Naive thymus-derived CD4-positive, alpha-beta T cell (primary cell): ENCODE data around the gene ALOX12B. TPM values are rescaled to one million over a fixed set of nuclear protein-coding genes. Genes with fewer than 3 reads are reported as not detected.

Experiments
- ATAC-seq: fragments of 150-1000 bp; cut with Tn5 transposase; 2 replicates; pipeline ENCODE4 v1.10.0; 2021; ENCODE audit warnings: mild to moderate bottlenecking, moderate library complexity
- CTCF ChIA-PET: fragments of 350-600 bp; sonication (Branson Sonifier 250); formaldehyde crosslinking; loops from one replicate; lab custom pipeline; 2021; ENCODE audit warnings: antibody characterized with exemption; lab: Charles Lee
- POLR2A ChIA-PET: fragments of 350-600 bp; sonication (Branson Sonifier 250); formaldehyde crosslinking; loops from one replicate; lab custom pipeline; 2021; ENCODE audit warnings: antibody characterized with exemption, inconsistent platforms; lab: Charles Lee
- DNase-seq, 9 donors: peaks; one replicate each; pipeline versions ENCODE4 v3.0.0 to v3.0.0-alpha.2; 2020 to 2022; ENCODE audit warnings: mixed read lengths in 1 of 9
- H3K27ac ChIP-seq: one replicate; pipeline ENCODE4 v1.7.0; 2013; ENCODE audit warnings: mild to moderate bottlenecking, low read depth, low read length, moderate library complexity
- H3K27me3 ChIP-seq, 2 donors: one replicate each; pipeline ENCODE4 v1.7.0; 2013; ENCODE audit warnings: low read length in 2 of 2, mild to moderate bottlenecking in 2 of 2, moderate library complexity in 2 of 2; ENCODE audit not compliant: control insufficient read depth in 2 of 2, insufficient read depth in 2 of 2
- H3K36me3 ChIP-seq, 3 experiments: 1 replicate in 2 of 3; 2 replicates in 1 of 3; pipeline ENCODE4 v1.7.0; 2013; ENCODE audit warnings: low read length in 3 of 3, mild to moderate bottlenecking in 3 of 3, moderate library complexity in 1 of 3; ENCODE audit not compliant: insufficient read depth in 3 of 3, control insufficient read depth in 2 of 3
- H3K4me1 ChIP-seq, 2 donors: one replicate each; pipeline ENCODE4 v1.7.0; 2013; ENCODE audit warnings: low read length in 2 of 2, mild to moderate bottlenecking in 2 of 2, moderate library complexity in 1 of 2; ENCODE audit not compliant: control insufficient read depth in 2 of 2, insufficient read depth in 2 of 2
- H3K4me3 ChIP-seq: 2 replicates; pipeline ENCODE4 v1.7.0; 2013; ENCODE audit warnings: mild to moderate bottlenecking, low read length
- H3K9me3 ChIP-seq, 3 experiments: 1 replicate in 2 of 3; 2 replicates in 1 of 3; pipeline ENCODE4 v1.7.0; 2013; ENCODE audit warnings: low read length in 3 of 3; ENCODE audit not compliant: control insufficient read depth in 2 of 3
- H3K27ac Mint-ChIP-seq, 9 donors: one replicate each; pipeline ENCODE4 v1.8.0; 2020 to 2022; ENCODE audit warnings: mixed read lengths in 9 of 9, mild to moderate bottlenecking in 8 of 9, moderate library complexity in 5 of 9, inconsistent platforms in 2 of 9
- H3K27me3 Mint-ChIP-seq, 5 donors: one replicate each; pipeline ENCODE4 v1.8.0; 2021 to 2022; ENCODE audit warnings: mixed read lengths in 5 of 5, mild to moderate bottlenecking in 1 of 5
- H3K36me3 Mint-ChIP-seq, 5 donors: one replicate each; pipeline ENCODE4 v1.8.0; 2020 to 2022; ENCODE audit warnings: mixed read lengths in 5 of 5, mild to moderate bottlenecking in 3 of 5, inconsistent platforms in 1 of 5
- H3K4me1 Mint-ChIP-seq, 7 donors: one replicate each; pipeline ENCODE4 v1.8.0; 2020 to 2022; ENCODE audit warnings: mixed read lengths in 7 of 7, mild to moderate bottlenecking in 3 of 7, inconsistent platforms in 1 of 7
- H3K4me3 Mint-ChIP-seq, 10 donors: one replicate each; pipeline ENCODE4 v1.8.0; 2020 to 2022; ENCODE audit warnings: mild to moderate bottlenecking in 10 of 10, mixed read lengths in 10 of 10, moderate library complexity in 6 of 10, inconsistent platforms in 2 of 10
- H3K9me3 Mint-ChIP-seq, 11 donors: one replicate each; pipeline ENCODE4 v1.8.0; 2020 to 2022; ENCODE audit warnings: mixed read lengths in 11 of 11, mild to moderate bottlenecking in 4 of 11, inconsistent platforms in 1 of 11, moderate library complexity in 1 of 11
- intact Hi-C, 2 donors: fragments of 100-400 bp; cut with micrococcal nuclease; formaldehyde crosslinking; loops; one replicate each; pipeline ENCODE4 v1.15.1; 2023
- polyA plus RNA-seq, 2 donors: library from polyadenylated mRNA; unstranded; fragments of 300-500 nt; fragmentation: Illumina TruSeq; gene quantifications; one replicate each; pipeline ENCODE4 v1.2.3, GENCODE V29; 2021
- total RNA-seq, 6 experiments: library from RNA in 5 of 6; stranded (reverse) in 5 of 6; gene quantifications; 1 replicate in 5 of 6; 2 replicates in 1 of 6; pipeline ENCODE4 v1.2.3 and lab custom pipeline; 2021 to 2026

Gene ALOX12B
- total and polyA plus RNA-seq, 7 experiments from 2014 or later: 0.44 to 1.1 (median 0.94) TPM

DNA sequence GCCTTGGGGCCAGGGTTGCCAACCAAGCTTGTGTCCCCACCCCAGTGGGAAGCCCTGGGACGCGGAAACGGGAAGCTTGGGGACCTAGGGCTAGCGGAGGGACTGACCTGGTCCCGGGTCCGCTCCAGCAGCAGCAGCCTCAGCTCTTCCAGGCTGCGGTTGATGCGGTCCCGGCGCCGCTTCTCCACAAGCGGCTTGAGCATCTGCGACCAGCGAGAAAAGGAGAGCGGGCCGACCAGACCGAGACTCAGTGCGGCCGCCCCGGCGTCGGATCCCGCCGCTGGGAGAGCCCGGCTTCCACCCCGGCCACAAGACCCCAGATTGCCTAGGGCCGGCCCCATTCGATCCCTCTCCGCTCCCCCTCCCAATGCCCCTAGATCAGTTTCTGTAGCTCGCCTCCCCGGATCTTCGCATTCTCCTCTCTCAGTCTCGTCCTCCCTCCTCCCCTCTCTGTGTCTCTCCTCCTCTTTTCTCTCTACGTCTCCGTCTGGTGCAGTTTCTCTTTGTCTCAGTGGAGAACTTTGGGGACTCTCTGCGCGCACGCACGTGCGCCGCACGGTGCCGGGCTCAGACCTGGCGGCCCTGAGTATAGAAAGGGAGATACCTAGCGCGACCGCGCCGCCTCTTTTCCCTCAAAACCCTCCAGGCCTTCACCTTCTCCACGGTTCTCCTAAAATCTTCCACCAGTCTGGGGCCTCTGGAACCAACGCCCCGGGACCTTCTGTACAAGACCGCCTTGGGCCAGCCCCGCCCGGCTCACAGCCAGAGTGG, 35.6 kb upstream of the ALOX12B start:
- H3K36me3 ChIP-seq: no peaks in the 10 kb centered on the region
- Mint-ChIP-seq H3K9me3 (peaks cover 0 to 46% (median 0%) of the 10 kb centered on the region in 11 donors), H3K4me1 (peaks cover 53 to 77% (median 70%) of the 10 kb centered on the region in 7 donors), H3K36me3 (peaks cover 0 to 9% (median 0%) of the 10 kb centered on the region in 5 donors), H3K27me3 (peaks cover 0 to 60% (median 30%) of the 10 kb centered on the region in 5 donors), H3K27ac (peak overlapping the region in 8 of 9 donors; percentile 6 to 73 (median 40)), H3K4me3 (peak overlapping the region; percentile 84 to 99 (median 91))
- H3K4me3 ChIP-seq: peak overlapping the region; percentile 96
- H3K27ac ChIP-seq: no peak overlapping the region
- ChIA-PET POLR2A (interaction anchor here (0.6 to 3.9 kb wide), 14 partner anchors 9 to 175 kb away, joined by 3 to 30 read pairs (median 6); partner anchors contain the start of genes BORCS6 and CTC1), CTCF (interaction anchor here (0.6 to 2.2 kb wide), 3 partner anchors 10 to 50 kb away, joined by 3 to 6 read pairs (median 3); no protein-coding TSS in a partner anchor)
- DNase-seq (peak in 7 of 9 donors; percentile 45 to 66 (median 50)), ATAC-seq (peak; percentile 15)
- peaks cover 0 to 3% of the 10 kb centered on the region in 2 donors for H3K27me3 ChIP-seq
- intact Hi-C loops: loop anchor here in 1 of 2 donors (1.0 kb wide), 1 partner anchor 33 kb away; no protein-coding TSS in a partner anchor
- peaks cover 57% of the 10 kb centered on the region in 2 donors for H3K4me1 ChIP-seq
- no peaks in the 10 kb centered on the region for H3K9me3 ChIP-seq

DNA sequence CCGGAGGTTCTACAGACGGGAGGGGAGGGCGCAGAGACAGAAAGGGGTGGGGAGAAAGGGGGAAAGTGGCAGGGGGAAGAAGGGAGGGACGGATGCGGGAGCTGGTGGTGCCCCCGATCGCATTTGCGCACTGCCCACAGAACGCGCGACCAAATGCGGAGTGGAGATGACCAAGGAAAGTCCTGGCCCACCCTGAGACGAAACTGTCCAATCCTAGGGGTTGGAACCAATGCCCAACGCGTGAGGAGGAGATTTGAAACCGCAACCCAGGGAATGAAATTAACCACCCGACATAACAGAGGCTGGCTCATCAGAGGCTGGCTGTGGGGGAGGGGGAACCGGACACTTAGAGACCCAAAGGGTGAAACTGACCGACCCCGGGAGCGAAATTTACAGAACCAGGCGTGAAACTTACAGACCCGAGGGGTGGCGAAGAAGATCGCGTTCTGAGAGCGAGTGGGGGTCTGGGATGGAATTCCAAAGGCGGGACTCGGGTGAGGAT, 35.0 kb upstream of the ALOX12B start:
- intact Hi-C loops: no loop called here
- Histone ChIP-seq H3K4me3 (peak overlapping the region; percentile 96), H3K36me3 (no peaks in the 10 kb centered on the region), H3K27me3 (peaks cover 0 to 3% of the 10 kb centered on the region in 2 donors), H3K27ac (no peak overlapping the region), H3K9me3 (no peaks in the 10 kb centered on the region), H3K4me1 (peaks cover 63% of the 10 kb centered on the region in 2 donors)
- no peak for ATAC-seq
- Mint-ChIP-seq H3K4me3 (peak overlapping the region; percentile 84 to 99 (median 91)), H3K36me3 (peaks cover 0 to 9% (median 0%) of the 10 kb centered on the region in 5 donors), H3K9me3 (peaks cover 0 to 46% (median 0%) of the 10 kb centered on the region in 11 donors), H3K4me1 (peaks cover 60 to 84% (median 77%) of the 10 kb centered on the region in 7 donors), H3K27me3 (peaks cover 0 to 67% (median 30%) of the 10 kb centered on the region in 5 donors), H3K27ac (peak overlapping the region in 4 of 9 donors; percentile 18 to 72 (median 34))
- DNase-seq: peak in 1 of 9 donors; percentile 18
- CTCF ChIA-PET: interaction anchor here (0.6 to 2.2 kb wide), 4 partner anchors 9 to 66 kb away, joined by 3 to 6 read pairs (median 3); no protein-coding TSS in a partner anchor
- POLR2A ChIA-PET: interaction anchor here (0.6 to 3.9 kb wide), 10 partner anchors 10 to 176 kb away, joined by 3 to 30 read pairs (median 4); partner anchors contain the start of gene BORCS6

DNA sequence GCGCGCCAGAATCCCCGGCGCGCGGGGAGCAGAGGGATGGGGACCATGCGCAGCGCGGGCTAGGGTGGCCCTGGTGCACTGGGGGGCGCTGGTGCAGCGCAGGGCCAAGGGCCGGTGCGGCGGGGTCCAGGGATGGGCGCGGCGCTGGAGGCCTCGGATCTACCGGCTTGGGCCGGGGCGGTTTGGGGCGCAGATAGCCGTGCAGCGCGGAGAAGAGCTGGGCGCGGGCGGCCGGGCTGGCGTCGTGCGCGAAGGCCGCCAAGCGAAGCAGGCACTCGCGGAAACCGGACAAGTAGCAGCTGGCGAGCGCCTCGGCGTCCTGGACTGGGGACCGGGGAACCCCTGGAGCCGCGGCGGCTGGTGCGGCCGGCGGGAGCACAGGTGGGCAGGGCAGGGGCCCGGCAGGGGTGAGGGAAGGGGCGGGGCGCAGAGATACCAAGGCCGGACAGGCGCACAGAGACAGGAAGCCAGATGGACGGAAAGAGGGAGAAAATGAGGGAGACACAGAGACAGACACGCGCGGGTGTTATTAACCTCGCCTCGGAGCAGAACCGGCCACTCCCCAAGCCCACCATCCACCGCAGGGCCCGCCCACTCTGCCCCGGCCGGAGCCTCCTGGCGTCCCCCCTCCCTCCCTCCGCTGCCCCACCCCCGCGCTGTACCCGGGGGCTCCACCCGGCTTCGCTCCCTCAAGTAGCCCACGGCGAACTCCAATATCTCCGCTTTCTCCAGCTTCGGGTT, 34.3 kb upstream of the ALOX12B start:
- no peak overlapping the region for H3K27ac ChIP-seq
- peaks cover 0 to 9% (median 0%) of the 10 kb centered on the region in 5 donors for H3K36me3 Mint-ChIP-seq
- intact Hi-C loops: no loop called here
- peak overlapping the region; percentile 84 to 99 (median 91) for H3K4me3 Mint-ChIP-seq
- peak overlapping the region in 1 of 9 donors; percentile 18 for H3K27ac Mint-ChIP-seq
- ChIA-PET POLR2A (interaction anchor here (0.7 to 3.9 kb wide), 7 partner anchors 10 to 176 kb away, joined by 3 to 30 read pairs (median 4); partner anchors contain the start of gene BORCS6), CTCF (interaction anchor here (0.8 kb wide), 2 partner anchors 49 to 67 kb away, joined by 3 read pairs; no protein-coding TSS in a partner anchor)
- peaks cover 61 to 63% of the 10 kb centered on the region in 2 donors for H3K4me1 ChIP-seq
- H3K27me3 ChIP-seq: peaks cover 0 to 3% of the 10 kb centered on the region in 2 donors
- H3K27me3 Mint-ChIP-seq: peaks cover 0 to 67% (median 30%) of the 10 kb centered on the region in 5 donors
- peak overlapping the region; percentile 96 for H3K4me3 ChIP-seq
- no peaks in the 10 kb centered on the region for H3K9me3 ChIP-seq
- ATAC-seq: no peak
- no peaks in the 10 kb centered on the region for H3K36me3 ChIP-seq
- DNase-seq: peak in 2 of 9 donors; percentile 27 to 74
- H3K9me3 Mint-ChIP-seq: peaks cover 0 to 46% (median 0%) of the 10 kb centered on the region in 11 donors
- H3K4me1 Mint-ChIP-seq: peaks cover 54 to 82% (median 73%) of the 10 kb centered on the region in 7 donors

DNA sequence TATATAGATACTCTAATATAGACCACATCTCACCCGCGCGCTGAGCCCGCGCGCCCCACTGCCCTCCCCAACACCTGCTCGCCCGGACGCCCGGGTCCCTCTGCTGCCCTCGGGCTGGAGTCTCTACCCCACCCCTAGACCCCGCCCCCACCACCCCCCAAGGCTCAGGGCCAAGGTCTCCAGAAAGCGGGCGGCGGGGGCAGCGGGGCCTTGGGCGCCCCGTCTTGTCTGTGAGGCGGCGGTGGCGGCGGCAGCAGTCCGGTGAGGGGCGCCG, 33.8 kb upstream of the ALOX12B start:
- Mint-ChIP-seq H3K9me3 (peaks cover 0 to 43% (median 0%) of the 10 kb centered on the region in 11 donors), H3K27me3 (peaks cover 0 to 68% (median 35%) of the 10 kb centered on the region in 5 donors), H3K4me3 (peak overlapping the region; percentile 88 to 99 (median 93)), H3K4me1 (peaks cover 49 to 82% (median 73%) of the 10 kb centered on the region in 7 donors), H3K27ac (peak overlapping the region in 5 of 9 donors; percentile 94 to 100 (median 99)), H3K36me3 (peaks cover 0 to 9% (median 0%) of the 10 kb centered on the region in 5 donors)
- no peaks in the 10 kb centered on the region for H3K36me3 ChIP-seq
- H3K9me3 ChIP-seq: no peaks in the 10 kb centered on the region
- POLR2A ChIA-PET: interaction anchor here (0.7 to 3.9 kb wide), 3 partner anchors 36 to 103 kb away, joined by 3 to 28 read pairs (median 4); no protein-coding TSS in a partner anchor
- CTCF ChIA-PET: no interaction called here
- intact Hi-C loops: no loop called here
- H3K4me1 ChIP-seq: peaks cover 58 to 60% of the 10 kb centered on the region in 2 donors
- H3K27ac ChIP-seq: no peak overlapping the region
- peak in 1 of 9 donors; percentile 20 for DNase-seq
- no peak for ATAC-seq
- H3K27me3 ChIP-seq: peaks cover 0 to 6% of the 10 kb centered on the region in 2 donors
- peak overlapping the region; percentile 95 for H3K4me3 ChIP-seq

DNA sequence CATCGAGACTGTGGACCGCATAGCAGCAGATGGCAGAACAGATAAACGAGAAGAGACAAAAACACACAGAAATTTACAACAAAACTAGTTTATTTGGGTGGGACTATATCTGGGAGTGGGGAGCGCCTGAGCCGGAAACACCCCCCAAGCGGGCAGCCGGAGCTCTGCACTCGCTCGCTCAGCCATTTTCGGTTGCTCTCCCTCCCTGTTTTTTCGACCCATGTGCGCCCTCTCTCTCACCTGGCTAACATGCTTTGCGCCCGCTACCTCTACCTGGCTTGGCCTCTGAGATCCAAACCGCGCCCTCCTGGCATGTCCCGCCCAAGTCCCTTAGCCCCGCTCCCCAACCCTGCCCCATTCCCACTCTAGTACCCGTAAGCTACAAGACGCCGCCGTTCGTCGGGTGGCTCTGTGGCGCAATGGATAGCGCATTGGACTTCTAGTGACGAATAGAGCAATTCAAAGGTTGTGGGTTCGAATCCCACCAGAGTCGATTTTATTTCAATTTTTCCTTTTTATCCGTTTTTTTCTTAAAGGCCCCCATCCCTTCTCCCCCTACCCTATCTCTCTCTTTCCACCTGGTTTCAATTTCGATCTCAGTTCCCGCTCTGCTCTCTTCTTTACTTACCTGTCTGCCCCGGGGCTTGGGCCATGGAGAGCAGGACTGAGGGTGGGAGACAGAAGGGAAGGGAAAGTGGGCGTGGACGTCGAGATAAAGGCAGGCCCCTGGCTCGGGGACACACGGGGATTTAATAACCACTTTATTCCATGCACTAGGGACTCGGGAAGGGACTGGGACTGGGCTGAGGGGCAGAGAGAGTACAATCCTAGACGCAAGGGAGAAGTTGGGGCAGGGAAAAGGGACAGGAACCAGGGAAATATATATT, 33.2 kb upstream of the ALOX12B start:
- H3K27ac Mint-ChIP-seq: peak overlapping the region; percentile 94 to 100 (median 99)
- Histone ChIP-seq H3K27me3 (peaks cover 0 to 6% of the 10 kb centered on the region in 2 donors), H3K4me3 (peak overlapping the region; percentile 95), H3K9me3 (no peaks in the 10 kb centered on the region), H3K27ac (no peak overlapping the region), H3K4me1 (peaks cover 58 to 60% of the 10 kb centered on the region in 2 donors), H3K36me3 (no peaks in the 10 kb centered on the region)
- intact Hi-C loops: loop anchor here (1.0 kb wide), 4 partner anchors 18 to 180 kb away; no protein-coding TSS in a partner anchor
- H3K4me1 Mint-ChIP-seq: peaks cover 43 to 77% (median 69%) of the 10 kb centered on the region in 7 donors
- peak in 3 of 9 donors; percentile 26 to 90 (median 74) for DNase-seq
- H3K36me3 Mint-ChIP-seq: peaks cover 0 to 9% (median 0%) of the 10 kb centered on the region in 5 donors
- ATAC-seq: peak; percentile 23
- ChIA-PET POLR2A (interaction anchor here (0.6 to 4.8 kb wide), 21 partner anchors 10 to 315 kb away, joined by 3 to 55 read pairs (median 11); partner anchors contain the start of genes BORCS6, CTC1, NDEL1 and SLC25A35), CTCF (interaction anchor here (0.7 to 13.2 kb wide), 12 partner anchors 12 to 180 kb away, joined by 3 to 248 read pairs (median 17); partner anchors contain the start of genes ALOX12B, BORCS6 and SLC25A35)
- peaks cover 0 to 40% (median 0%) of the 10 kb centered on the region in 11 donors for H3K9me3 Mint-ChIP-seq
- H3K4me3 Mint-ChIP-seq: peak overlapping the region; percentile 88 to 99 (median 93)
- peaks cover 2 to 74% (median 38%) of the 10 kb centered on the region in 5 donors for H3K27me3 Mint-ChIP-seq
